Measurements from ENCODE around the gene AP4M1.

GRCh38 chr7:100082978-100083377 is 18.5 kb upstream of the AP4M1 start:
- TF ChIP-seq CTCF (IDR thresholded peaks at IDR 0.05) (no peak), RARB (CRISPR knock-in tag; IDR thresholded peaks at IDR 0.05) (no peak), RAD21 (conservative IDR thresholded peaks at IDR 0.05 in 1 of 2, IDR thresholded peaks at IDR 0.05 in 1 of 2) (no peak), HMGXB4 (CRISPR knock-in tag; IDR thresholded peaks at IDR 0.05; ENCODE audit: borderline replicate concordance) (no peak), MYC (IDR thresholded peaks at IDR 0.05; ENCODE audit: borderline replicate concordance, low read length) (no peak), RNF2 (IDR thresholded peaks at IDR 0.05; ENCODE audit: borderline replicate concordance, low read depth) (no peak), MAX (IDR thresholded peaks at IDR 0.05) (no peak)

All from A549 (cell line).